HG03066 (cell line): ENCODE measurements around the gene RNF4.
"Not testable (repeated sequence)": the region's sequence is repeated elsewhere in the genome, so short reads cannot be mapped to it uniquely, and the experiment has no call there.

Source experiments
- ATAC-seq: cut with Tn5 transposase; IDR thresholded peaks from one replicate; pipeline ENCODE4 v1.9.1; 2021; ENCODE audit warnings: low read depth; ENCODE audit not compliant: unreplicated experiment

Gene RNF4

DNA sequence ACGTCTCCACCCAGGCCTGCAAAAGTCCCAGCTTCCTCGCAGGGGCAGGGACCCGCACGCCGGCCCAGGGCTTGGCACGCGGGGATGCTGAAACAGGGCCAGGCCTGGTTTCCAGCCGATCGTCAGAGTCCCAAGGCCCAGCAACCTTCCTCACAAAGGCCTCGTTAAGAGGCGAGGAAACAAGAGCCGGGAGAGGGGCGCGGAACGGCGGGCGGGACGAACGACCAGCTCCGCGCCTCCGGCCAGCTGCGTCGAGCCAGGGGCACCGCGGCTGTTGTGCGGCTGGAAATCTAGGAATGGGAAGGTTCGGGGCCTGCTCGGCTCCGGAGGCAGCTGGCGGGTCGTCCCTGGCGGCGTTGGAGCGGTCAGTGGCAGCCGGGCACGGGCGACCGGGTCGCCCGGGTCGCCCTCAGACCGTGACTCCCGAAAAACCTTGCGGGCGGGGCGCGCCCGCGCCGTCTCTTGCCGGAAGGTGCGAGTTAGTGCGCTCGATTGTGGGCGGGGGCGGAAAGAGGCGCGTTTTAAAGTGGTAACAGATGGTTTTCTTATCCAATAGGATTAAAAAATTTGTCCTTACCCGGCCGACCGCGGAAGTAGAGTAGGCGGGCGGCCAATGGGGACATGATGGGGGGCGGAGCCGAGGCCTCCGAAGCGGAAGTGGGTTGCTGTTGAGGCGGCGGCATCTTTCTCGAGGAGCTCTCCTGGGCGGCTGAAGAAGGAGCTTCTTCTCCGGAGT, at the start of gene RNF4:
TSS of gene RNF4 (plus strand) at position 651 of the 736 bp plus-strand sequence. CDS start 21,388 bp downstream, outside the sequence.
- peak; percentile 72 for ATAC-seq

DNA sequence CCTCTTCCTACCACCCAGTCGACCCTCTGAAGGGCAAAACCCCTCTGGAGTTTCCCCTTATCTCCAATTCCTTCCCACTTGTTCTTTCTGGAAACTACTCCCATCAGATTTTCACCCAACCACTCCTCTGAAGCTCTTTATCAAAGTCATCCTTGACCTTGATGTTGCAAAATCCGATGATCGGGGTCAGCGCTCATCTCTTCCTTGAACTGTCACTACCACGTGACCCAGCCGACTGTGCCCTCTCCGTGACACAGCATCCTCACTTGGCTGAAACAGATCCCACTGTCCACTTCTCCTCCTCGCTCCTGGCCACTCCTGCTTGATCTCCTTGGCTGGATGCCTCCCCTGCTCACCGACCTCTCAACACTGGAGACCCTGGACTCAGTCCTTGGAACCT, 49.1 kb upstream of the RNF4 start:
- no peak for ATAC-seq

DNA sequence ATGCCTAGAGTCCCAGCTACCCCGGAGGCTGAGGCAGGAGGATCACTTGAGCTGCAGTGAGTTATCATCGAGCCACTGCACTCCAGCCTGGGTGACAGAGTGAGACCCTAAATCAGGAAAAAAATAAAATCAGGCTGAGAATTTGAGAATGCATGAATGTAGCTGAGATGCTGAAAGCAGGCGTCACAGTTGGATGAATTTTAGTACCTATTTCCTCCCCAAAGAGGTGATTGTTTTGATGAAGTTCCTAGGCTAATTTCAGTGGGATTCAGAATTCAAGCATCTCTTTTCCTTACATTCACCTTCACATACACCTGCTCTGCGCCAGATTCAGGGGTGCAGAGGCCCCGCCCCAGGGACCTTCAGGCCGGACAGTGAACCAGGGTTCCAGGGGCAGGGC, 47.0 kb upstream of the RNF4 start:
- no peak for ATAC-seq

- ATAC-seq, result no peak
These were observed 45.8 kb upstream of the RNF4 start for GRCh38 chr4:2423066-2423465.

- ATAC-seq, result no peak
These were observed 45.2 kb upstream of the RNF4 start for GRCh38 chr4:2423695-2424094.

DNA sequence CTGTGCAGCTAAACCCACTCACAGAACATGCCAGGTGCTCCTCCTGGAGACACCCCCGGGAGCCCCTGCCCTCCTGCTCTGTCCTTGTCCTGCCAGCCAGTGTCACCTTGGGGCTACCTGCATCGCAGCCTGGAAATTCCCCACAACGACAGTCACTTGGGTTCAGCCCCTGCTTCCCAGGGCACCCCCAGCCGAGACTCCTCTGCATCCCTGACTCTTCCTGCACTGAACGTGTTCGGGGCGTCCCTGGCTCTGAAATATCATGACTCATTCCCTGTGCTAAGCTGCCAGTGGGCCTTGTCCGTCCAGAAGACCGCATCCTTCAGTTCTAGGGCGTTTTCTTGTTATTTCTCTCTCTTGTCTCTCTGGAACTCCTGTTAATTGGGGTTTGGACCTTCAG, 44.3 kb upstream of the RNF4 start:
- no peak for ATAC-seq

DNA sequence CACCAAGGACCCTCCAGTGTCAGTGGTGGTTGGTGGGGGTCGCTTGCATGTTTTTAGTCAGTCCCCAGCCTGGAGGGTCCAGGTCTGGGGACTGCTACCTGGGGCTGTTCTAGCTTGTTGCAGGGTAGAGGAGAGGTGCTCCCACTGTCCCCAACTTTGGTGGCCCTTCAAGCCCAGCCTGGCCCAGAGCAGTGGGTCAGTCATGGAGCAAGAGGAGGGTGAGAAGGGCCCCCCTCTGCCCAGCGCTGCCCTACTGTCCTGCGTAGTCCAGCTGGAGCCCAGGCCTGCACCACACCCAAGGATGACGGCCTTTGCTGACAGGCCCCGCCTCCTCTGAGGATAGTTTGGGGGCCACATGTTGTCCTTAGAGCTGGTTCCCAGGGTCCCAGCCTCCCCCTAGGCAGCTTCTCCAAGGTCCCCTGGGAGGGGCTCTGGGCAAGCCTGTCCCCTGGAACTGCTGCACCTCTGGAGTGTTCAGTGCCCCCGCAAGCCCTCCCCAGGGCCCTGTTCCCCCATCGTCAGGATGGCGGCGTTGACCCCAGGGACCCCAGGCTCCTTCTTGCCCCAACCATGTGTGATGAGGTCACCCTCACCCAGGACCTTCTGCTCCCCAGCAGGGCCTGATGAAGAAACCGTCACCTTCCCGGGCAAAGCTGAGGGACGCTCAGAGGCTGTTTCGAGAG, 43.4 kb upstream of the RNF4 start:
- ATAC-seq, result no peak

- no peak for ATAC-seq
These were observed 42.9 kb upstream of the RNF4 start for GRCh38 chr4:2426069-2426397.

DNA sequence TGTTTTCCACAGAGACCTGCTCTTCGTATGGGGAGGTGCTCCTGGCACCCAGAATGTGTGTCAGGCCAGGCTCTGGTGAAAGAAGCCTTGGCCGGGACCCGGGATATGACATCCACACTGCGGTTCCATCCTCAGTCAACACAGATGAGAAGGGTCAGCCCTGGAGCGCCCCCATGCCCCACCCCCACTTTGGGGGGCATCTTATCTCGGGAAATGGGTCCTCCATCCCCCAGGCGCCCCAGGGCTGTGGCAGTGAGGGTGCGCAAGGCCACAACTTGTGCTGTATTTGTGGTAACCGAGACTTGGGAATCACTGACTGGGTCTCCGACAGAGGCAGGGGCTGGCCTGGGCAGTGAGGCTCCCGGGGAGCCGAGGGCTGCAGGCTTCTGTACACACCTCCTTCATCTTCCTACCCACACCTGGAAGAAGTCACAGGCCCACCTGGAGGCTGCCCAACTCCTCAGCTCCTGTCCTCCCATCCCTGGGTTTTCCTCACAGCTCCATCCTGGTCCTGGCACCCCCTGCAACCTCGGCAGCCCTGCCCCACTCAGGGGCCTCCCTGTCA, 42.1 kb upstream of the RNF4 start:
- no peak for ATAC-seq

GRCh38 chr4:2427383-2428334, 41.2 kb upstream of the RNF4 start:
- no peak for ATAC-seq

GRCh38 chr4:2428496-2429213, 40.3 kb upstream of the RNF4 start:
- no peak for ATAC-seq

- ATAC-seq, result not testable (repeated sequence)
These were observed 38.8 kb upstream of the RNF4 start for GRCh38 chr4:2429945-2430757.

DNA sequence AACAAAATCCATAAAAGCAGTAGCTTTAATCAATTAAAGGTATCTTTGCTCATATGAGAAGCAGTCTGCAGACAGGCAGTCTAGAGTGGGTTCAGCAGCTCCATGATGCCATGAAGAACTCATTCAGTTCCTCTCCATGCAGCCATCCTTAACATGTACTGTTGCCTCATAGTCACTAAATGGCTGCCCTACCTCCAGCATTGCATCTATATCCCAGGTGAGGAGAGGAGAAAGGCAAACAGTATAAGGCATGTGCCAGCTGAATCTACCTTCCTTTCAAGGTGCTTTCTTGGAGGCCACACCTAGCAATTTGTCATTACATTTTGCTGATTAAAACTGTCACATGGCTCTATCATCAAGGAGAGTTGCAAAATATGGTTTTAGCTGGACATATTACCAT, 36.9 kb upstream of the RNF4 start:
- no peak for ATAC-seq

GRCh38 chr4:2432991-2433530, 35.8 kb upstream of the RNF4 start:
- no peak for ATAC-seq

DNA sequence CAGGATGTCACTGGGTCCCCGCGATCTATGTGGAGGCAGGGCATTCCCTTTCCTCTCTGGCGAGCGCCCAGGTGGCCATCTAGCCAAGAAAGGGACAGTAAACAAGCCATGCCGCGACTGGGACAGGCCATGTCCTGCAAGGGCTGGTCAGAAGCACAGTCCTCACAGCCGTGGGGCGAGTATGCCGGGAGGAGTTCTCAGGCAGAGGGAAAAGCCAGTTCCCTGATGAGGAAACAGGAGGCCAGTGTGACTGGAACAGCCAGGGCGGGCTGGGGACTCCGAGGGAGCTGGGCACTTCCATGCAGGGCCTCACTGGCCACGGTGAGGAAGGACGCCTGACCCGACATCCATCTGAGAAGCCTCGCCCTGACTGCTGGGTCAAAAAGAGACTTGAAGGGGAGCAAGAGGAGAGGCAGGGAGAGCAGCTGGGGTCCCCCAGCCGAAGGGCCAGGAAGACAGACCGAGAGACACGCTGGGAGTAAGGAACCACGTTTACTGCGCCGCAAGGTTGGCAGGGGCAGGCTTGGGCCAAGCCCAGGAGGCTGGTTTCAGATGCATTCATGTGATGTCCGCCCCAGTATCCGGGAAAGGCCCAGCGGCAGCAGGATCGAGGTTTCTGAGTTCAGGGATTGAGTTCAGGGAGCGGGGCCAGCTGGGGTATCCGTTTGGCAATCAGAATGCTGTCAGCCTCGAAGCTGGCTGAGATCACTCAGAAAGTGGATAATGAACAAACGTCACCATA, 35.1 kb upstream of the RNF4 start:
- no peak for ATAC-seq

- ATAC-seq, result no peak
These were observed 34.5 kb upstream of the RNF4 start for GRCh38 chr4:2434420-2434819.

GRCh38 chr4:2436301-2436700, 32.6 kb upstream of the RNF4 start:
- ATAC-seq, result no peak

GRCh38 chr4:2436761-2437474, 32.0 kb upstream of the RNF4 start:
- ATAC-seq, result no peak
